ENCODE measurements around the gene TNIK.

The TNIK gene

GRCh38 chr3:171172070-171172469, 288.1 kb downstream of the TNIK start:
- H3K4me1 ChIP-seq (ENCODE audit: insufficient read depth, low read length, severe bottlenecking) = no peaks in the 10 kb centered on the region

GRCh38 chr3:171169866-171170265, 290.3 kb downstream of the TNIK start:
- Histone ChIP-seq H3K4me1 (ENCODE audit: insufficient read depth, low read length, severe bottlenecking) (no peaks in the 10 kb centered on the region), H3K79me2 (ENCODE audit: insufficient read depth, low read length) (no peaks in the 10 kb centered on the region), H4K20me1 (ENCODE audit: insufficient read depth, low read length) (no peaks in the 10 kb centered on the region), H3K9me3 (ENCODE audit: low read length) (no peaks in the 10 kb centered on the region), H3K27me3 (ENCODE audit: insufficient read depth, low read length) (0 out of 2 replicates have a peak, but pooled peaks cover 5% of the 10 kb centered on the region), H3F3A (ENCODE audit: insufficient read depth, low read length) (no peaks in the 10 kb centered on the region), H3K36me3 (ENCODE audit: insufficient read depth, low read length) (no peaks in the 10 kb centered on the region), H3K27ac (ENCODE audit: low read depth, low read length, poor library complexity, severe bottlenecking) (no peak overlapping the region), H2AFZ (ENCODE audit: low read length) (no peak overlapping the region), H3K9ac (ENCODE audit: low read length) (no peak overlapping the region), H3K9me2 (ENCODE audit: low read depth, low read length) (no peaks in the 10 kb centered on the region), H3K4me2 (ENCODE audit: low read length) (no peak overlapping the region), H3K4me3 (ENCODE audit: low read depth, low read length, poor library complexity, severe bottlenecking) (no peak overlapping the region)
- TF ChIP-seq EZH2 (IDR thresholded peaks at IDR 0.05; ENCODE audit: borderline replicate concordance, low read length) = no peak
- TF ChIP-seq CTCF (IDR thresholded peaks at IDR 0.05; ENCODE audit: low read length) = no peak

More at GRCh38 chr3:171172070-171172469, 288.1 kb downstream of the TNIK start:
- Histone ChIP-seq H3K36me3 (ENCODE audit: insufficient read depth, low read length) (no peaks in the 10 kb centered on the region), H3K4me3 (ENCODE audit: low read depth, low read length, poor library complexity, severe bottlenecking) (no peak overlapping the region), H3K9me2 (ENCODE audit: low read depth, low read length) (no peaks in the 10 kb centered on the region), H4K20me1 (ENCODE audit: insufficient read depth, low read length) (no peaks in the 10 kb centered on the region), H2AFZ (ENCODE audit: low read length) (no peak overlapping the region), H3K27ac (ENCODE audit: low read depth, low read length, poor library complexity, severe bottlenecking) (no peak overlapping the region), H3K79me2 (ENCODE audit: insufficient read depth, low read length) (no peaks in the 10 kb centered on the region), H3K9ac (ENCODE audit: low read length) (no peak overlapping the region), H3K4me2 (ENCODE audit: low read length) (no peak overlapping the region), H3F3A (ENCODE audit: insufficient read depth, low read length) (no peaks in the 10 kb centered on the region), H3K27me3 (ENCODE audit: insufficient read depth, low read length) (peaks cover 5% of the 10 kb centered on the region; the same call in 1 of the 2 replicates), H3K9me3 (ENCODE audit: low read length) (no peaks in the 10 kb centered on the region)
- TF ChIP-seq CTCF (IDR thresholded peaks at IDR 0.05; ENCODE audit: low read length) = peak; percentile 48
- TF ChIP-seq EZH2 (IDR thresholded peaks at IDR 0.05; ENCODE audit: borderline replicate concordance, low read length) = no peak

GRCh38 chr3:171169443-171169842, 290.8 kb downstream of the TNIK start:
- Histone ChIP-seq H3K4me2 (ENCODE audit: low read length) (no peak overlapping the region), H3K9me2 (ENCODE audit: low read depth, low read length) (no peaks in the 10 kb centered on the region), H3K36me3 (ENCODE audit: insufficient read depth, low read length) (no peaks in the 10 kb centered on the region), H3F3A (ENCODE audit: insufficient read depth, low read length) (no peaks in the 10 kb centered on the region), H3K27ac (ENCODE audit: low read depth, low read length, poor library complexity, severe bottlenecking) (no peak overlapping the region), H3K27me3 (ENCODE audit: insufficient read depth, low read length) (0 out of 2 replicates have a peak, but pooled peaks cover 3% of the 10 kb centered on the region), H4K20me1 (ENCODE audit: insufficient read depth, low read length) (no peaks in the 10 kb centered on the region), H2AFZ (ENCODE audit: low read length) (no peak overlapping the region), H3K79me2 (ENCODE audit: insufficient read depth, low read length) (no peaks in the 10 kb centered on the region), H3K4me3 (ENCODE audit: low read depth, low read length, poor library complexity, severe bottlenecking) (no peak overlapping the region), H3K9ac (ENCODE audit: low read length) (no peak overlapping the region), H3K9me3 (ENCODE audit: low read length) (no peaks in the 10 kb centered on the region), H3K4me1 (ENCODE audit: insufficient read depth, low read length, severe bottlenecking) (no peaks in the 10 kb centered on the region)
- TF ChIP-seq EZH2 (IDR thresholded peaks at IDR 0.05; ENCODE audit: borderline replicate concordance, low read length) (no peak), CTCF (IDR thresholded peaks at IDR 0.05; ENCODE audit: low read length) (no peak)

All from OCI-LY1 (cell line).